NCI-H187 (cell line): ENCODE results near the gene SMC1A.
A peak's percentile ranks its signal among the peaks of the same experiment; 100 is the strongest.
"Not testable (repeated sequence)": the region's sequence is repeated elsewhere in the genome, so short reads cannot be mapped to it uniquely, and the experiment has no call there.

Experiments used
- DNase-seq, 2 experiments: peaks; one replicate each; lab custom pipeline; 2025; lab: John Stamatoyannopoulos, UW

Gene SMC1A

DNA sequence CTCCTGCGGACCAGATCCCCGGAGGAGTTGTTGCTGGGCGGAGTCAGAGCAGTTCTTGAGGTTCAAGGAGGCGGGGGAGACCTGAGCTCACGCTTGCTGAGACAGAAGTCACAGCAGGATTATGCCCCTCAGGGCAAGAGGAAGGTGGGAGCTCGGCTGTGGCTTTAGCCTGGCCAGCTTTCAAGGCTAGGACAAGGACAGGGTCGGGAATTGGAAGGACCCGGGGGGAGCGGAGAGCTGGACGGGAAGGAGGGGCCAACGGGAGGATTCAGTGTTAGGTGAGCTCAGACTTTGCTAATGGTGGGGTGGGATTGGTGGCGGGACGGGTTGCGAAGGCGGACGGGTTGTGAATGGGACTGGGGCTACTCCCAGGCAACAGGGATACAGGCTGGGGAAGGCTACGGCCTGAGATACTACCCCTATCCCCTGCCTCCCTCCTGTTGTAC is 430 bp upstream of the SMC1A start, which contains the start of gene RIBC1:
Gene RIBC1, plus strand, starts transcription at position 13 of the 446 bp plus-strand sequence. CDS start 3,404 bp downstream, outside the sequence.
- DNase-seq, result no peak

DNA sequence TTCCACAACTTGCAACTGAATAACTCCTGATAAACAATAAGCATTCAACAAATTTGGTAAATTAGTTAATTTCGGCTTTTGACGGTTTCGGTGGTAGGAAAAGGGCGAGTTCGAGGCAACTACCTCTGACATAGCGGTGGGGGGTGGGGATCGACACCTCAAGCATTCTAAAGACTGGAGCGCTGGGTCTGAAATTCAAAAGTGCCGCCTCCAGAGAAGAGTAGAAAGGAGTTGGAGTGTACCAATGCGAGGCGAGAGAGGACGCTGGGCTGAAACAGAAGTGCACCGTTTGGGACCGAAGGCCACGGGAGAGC is 725 bp downstream of the SMC1A start:
- DNase-seq, result peak in 1 of 2 experiments; percentile 42

DNA sequence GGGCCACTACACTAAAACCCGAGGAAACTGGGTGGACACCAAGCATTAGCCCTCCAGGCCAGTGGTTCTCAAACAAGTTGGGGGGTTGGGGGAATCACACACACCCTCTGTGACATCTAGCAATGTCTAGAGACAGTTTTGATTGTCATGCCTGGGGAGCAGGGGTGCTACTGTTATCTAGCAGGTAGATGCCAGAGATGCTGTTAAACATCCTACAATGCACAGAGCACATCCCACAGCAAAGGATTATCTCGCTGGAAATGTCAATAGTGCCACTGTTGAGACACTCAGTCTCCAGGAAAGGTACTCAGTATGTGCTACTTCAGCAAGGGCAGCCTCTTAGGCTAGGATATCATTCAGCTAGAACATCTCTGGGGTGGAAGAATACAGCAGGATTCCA is 1.3 kb downstream of the SMC1A start:
- no peak for DNase-seq

DNA sequence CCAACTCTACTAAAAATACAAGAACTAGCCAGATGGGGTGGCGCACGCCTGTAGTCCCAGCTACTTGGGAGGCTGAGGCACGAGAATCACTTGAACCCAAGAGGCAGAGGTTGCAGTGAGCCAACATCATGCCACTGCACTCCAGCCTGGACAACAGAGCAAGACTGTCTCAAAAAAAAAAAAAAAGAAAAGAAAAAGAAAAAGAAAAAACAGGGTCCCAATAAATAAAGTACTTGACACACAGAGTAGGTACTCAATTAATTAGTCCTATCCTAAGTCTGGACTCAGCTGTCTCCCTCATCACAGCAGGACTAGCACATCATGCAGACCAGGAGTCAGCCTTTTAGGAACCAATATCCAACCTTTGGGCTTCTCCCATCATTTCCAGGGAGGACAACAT is 2.1 kb downstream of the SMC1A start:
- DNase-seq, result not testable (repeated sequence)

- DNase-seq, result no peak
Measured at GRCh38 chrX:53412446-53412845, 10.0 kb downstream of the SMC1A start.

DNA sequence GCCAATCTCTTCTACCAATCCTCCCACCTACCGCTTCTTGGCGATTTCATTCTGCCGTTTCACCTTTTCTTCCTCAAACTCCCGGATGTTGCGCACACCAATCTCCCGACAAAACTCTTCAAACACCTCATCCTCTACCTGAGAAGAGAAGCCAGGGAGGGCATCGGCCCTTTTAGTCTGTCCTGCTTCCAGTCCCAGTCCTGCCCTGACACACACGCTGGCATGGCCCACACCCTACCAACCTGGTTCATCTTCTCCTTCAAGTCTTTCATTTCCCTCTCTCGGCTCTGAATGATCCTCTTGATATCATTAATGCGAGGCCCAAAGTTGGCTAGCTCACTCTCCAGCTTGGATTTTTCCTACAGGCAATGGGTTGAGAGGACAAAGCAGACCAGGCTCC is 18.9 kb downstream of the SMC1A start:
- DNase-seq, result no peak

- no peak for DNase-seq
Measured at GRCh38 chrX:53398216-53398615, 24.2 kb downstream of the SMC1A start.

DNA sequence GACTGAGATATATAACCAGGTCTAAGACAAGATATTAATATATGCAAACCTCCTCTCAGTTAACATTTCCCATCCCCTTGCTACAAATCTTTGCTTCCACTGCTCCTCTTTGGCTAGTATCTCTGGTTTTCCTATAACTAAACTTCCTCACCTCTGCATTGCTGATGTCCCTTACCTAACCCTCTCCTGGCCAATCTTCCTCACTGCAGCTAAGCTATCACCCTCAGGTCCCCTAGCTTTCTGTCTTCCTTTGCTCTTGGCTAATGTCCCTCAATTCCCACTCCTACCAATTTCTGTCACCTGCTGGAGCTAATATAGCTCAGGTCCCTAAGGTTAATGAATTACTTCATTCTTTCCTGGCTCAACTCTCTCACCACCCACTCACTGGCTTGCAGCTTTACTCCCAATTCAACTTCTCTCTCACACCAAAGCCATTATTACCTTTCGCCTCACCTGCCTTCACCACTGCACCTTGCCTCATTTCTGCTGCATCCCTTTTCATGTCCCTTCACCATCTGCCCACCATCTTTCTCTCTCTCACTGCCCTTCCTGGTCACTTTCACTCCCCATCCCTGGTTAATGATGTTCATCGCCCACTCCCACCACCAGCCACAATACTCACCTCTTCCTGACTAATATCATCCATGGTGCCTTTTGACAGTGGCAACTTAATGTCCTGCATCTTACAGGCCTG is 26.7 kb downstream of the SMC1A start:
- DNase-seq, result no peak

- no peak for DNase-seq
Measured at GRCh38 chrX:53383376-53384076, 38.9 kb downstream of the SMC1A start.

GRCh38 chrX:53379747-53380146 is 42.7 kb downstream of the SMC1A start:
- no peak for DNase-seq

- no peak for DNase-seq
Measured at GRCh38 chrX:53379008-53379710, 43.3 kb downstream of the SMC1A start.

DNA sequence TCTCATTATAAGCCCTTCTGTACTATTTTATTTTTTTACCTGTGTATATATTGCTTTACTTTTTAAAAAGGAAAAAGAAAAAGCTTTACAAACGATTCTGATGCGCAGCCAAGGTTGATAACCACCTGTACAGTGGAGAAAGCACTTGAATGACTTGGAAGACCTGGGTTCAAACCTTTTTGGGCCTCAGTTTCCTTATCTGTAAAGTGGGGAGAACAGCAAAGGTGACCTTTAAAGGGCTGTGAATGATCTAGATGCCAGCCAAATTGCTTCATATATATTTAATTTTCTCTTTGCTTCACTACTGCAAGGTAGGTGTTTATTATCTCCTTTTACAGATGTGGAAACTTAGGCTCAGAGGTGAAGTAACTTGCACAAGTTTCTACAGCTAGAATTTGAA is 45.0 kb downstream of the SMC1A start:
- DNase-seq, result no peak

DNA sequence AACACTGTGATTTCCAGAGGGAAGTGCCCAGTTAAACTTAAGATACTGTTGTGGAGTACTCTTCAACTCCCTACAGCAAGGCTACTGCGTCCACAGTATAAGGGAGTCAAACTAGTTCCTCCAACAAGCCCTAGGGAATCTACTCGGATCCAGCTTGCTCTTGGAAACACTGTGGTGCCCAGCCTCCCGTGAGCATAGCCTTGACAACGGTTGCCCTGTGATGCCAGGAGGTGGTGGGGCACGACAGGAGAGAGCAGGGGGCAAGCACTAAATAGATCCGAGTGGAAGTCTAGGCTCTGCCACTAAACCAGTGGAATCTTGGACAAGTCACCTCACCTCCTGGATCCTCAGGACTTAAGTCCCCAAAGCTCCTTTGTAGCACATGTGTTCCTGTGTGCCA is 45.6 kb downstream of the SMC1A start:
- DNase-seq, result no peak

GRCh38 chrX:53374923-53375322 is 47.5 kb downstream of the SMC1A start:
- DNase-seq, result no peak

DNA sequence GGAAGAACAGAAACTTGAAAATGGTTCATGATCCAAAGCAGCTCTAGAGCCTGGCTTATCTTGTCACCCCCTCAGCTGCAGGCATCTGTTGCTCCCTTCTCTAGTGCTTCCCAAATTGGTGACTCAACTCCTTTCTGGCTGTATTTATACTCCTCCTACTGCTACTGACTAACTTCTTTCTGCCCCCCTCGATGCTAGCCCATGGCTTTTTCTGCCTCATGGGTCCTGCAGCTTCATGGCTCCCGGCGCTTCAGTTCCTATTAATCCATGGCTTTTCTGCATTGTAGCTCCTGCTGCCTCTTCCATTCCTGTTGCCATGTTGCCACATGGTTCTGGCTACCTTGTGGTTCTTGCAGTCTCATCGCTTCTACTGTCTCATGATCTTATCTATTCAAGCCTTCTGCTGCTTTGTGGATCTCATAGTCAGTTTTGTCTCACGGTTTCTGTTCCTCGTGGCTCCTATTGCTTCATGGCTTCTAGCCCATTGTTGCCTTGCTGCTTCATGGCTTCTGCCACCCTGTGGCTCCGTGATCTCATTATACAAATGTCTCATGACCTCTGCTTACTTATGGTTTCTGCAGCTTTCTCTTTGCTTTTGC is 48.1 kb downstream of the SMC1A start:
- DNase-seq, result no peak

DNA sequence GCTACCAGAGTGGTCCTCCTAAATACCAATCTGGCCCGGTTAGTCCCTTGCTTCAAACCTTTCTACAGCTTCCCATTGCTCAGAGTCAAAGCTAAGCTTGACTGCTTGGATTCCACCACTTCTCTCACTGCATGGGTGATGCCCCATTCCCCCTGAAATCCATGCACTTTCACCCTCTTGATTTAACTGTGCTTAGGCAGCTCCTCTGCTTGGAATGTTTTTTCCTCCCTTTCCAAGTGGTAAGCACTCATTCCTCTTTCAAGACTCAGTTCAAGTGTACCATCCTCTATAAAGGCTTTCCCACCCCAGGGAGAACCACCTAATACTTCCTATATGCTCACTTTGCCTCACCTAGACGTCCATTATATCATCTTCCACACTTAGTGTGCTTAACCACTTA is 49.1 kb downstream of the SMC1A start:
- no peak for DNase-seq

GRCh38 chrX:53366454-53366853 is 56.0 kb downstream of the SMC1A start:
- DNase-seq, result not testable (repeated sequence)

DNA sequence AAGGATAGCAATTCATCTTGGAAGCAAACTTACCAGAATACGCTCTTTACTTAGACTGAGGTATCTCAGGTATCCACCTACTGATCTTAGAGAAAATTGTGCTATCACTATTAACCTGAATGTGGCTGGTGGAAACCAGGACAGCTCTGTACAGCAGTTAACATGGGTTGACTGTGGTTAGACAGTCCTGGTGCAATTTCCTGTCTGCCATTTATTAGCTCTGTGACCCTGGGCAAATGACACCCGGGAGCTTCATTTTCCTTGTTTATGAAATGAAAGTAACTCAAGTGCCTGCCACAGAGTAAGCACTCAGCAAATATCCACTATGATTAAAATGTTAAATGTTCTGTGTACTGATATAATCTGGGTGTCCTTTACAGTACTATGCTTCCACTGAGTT is 60.0 kb downstream of the SMC1A start:
- DNase-seq, result no peak

DNA sequence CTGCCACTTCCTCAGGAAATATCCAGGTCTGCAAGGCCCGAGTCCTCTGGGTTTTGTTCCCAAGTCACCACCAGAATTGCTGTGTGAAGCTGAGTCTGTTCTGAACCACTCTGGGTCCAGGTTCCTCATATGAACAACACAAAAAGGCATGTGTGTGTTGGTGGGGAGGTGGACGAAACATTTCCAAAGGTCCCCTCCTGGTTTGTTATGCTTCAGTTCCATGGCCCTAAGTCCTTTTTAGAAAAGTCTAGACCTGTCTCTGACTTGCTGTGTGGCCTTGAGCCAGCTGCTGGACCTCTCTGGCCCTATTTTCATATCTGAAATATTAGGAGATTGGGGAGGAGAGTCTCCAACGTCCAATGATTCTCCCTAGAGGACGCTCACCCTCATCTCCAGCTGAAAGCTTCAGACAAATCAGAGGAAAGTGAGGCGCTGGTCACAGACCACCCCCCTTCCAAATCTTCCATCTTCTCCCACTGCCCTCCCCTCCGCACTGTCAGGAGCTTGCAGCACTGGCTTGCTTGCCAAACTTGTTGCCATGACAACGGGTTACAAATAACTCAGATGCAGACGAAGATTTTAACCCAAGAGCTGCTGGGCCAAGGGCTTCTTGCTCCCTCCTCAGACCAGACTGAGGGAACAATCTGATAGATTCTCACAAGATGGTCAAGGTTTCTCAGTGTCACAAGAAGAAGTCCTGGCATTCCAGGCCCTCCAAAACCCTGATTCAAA is 64.5 kb downstream of the SMC1A start:
- no peak for DNase-seq

- no peak for DNase-seq
Measured at GRCh38 chrX:53356186-53356585, 66.3 kb downstream of the SMC1A start.

- DNase-seq, result no peak
Measured at GRCh38 chrX:53354669-53355068, 67.8 kb downstream of the SMC1A start.

DNA sequence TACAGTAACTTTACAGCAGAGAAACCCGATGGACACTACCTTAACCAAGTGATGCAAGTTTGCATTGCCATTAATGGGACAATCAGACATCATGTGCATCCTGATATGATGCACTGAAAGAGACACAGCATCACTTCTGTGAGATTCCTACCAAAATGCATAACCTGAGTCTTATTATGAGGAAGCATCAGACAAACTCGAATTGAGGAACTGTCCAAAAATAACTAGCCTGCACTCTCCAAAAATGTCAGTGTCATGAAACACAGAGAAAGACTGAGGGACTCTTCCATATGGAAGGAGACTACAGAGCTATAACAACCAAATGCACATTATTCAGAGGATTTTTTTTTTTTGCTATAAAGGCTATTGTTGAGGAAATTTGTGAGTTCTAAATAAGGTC is 74.5 kb downstream of the SMC1A start:
- no peak for DNase-seq
